DND-41 (cell line): Measurements from ENCODE around the gene TMEM61.

ENCODE experiments used
- CTCF ChIP-seq: IDR thresholded peaks from 2 replicates; pipeline ENCODE4 v1.5.1; 2012; ENCODE audit warnings: borderline replicate concordance, low read length, moderate library complexity, mild to moderate bottlenecking; ENCODE audit not compliant: poor library complexity, severe bottlenecking; ENCODE audit errors: extremely low read depth
- EZH2 ChIP-seq: IDR thresholded peaks from 3 replicates; pipeline ENCODE4 v1.6.1; 2012; ENCODE audit warnings: borderline replicate concordance, low read depth, mild to moderate bottlenecking, moderate library complexity, low read length, inconsistent platforms; ENCODE audit not compliant: severe bottlenecking

GRCh38 chr1:54967372-54967771, 13.1 kb upstream of the TMEM61 start:
- TF ChIP-seq CTCF = no peak
- no peak for TF ChIP-seq EZH2
